HG03520 (cell line): Measurements from ENCODE around the gene BCL2L14.
"Not testable (repeated sequence)": the region's sequence is repeated elsewhere in the genome, so short reads cannot be mapped to it uniquely, and the experiment has no call there.

ENCODE experiments used
- ATAC-seq: cut with Tn5 transposase; IDR thresholded peaks from one replicate; pipeline ENCODE4 v1.9.1; 2021; ENCODE audit warnings: mild to moderate bottlenecking, moderate library complexity; ENCODE audit not compliant: unreplicated experiment

The BCL2L14 gene

DNA sequence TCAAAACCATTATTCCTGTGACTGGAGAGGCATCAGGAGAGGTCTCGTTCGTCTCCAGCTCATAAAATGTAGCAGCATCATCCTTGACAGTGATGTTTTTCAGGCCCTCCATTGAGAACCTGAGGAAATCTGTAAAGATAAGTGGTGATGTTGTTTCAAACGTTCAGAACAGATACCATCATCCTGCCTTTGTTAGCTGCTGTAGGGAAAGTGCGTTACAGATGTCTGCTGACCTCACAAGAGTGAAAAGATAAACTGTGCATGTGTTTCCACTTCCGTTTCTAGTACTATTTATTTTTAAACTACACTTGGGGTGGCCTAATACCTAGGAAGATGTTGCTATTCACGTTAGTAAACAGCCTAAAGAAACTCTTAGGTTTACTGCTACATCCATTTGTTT lies 28.4 kb downstream of the BCL2L14 start:
- no peak for ATAC-seq

DNA sequence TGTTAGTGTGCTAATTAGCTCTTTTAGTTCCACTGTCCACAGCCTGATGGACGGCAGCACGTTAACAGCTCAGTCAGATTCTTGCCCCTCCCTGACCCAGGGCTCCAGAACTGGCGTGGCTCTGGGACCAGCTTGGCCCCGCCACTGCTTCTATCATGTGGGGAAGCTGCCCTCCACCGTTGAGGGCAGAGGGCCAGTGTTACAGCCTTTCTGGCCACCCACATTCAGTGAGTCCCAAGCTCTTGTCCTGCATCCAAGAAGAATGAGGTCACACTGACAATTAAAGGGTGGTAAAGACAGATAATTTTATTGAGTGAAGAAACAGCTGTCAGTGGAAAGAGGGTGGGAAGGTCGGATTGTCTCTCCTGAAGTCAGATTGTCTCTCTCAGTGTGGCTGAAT lies 36.9 kb downstream of the BCL2L14 start:
- no peak for ATAC-seq

DNA sequence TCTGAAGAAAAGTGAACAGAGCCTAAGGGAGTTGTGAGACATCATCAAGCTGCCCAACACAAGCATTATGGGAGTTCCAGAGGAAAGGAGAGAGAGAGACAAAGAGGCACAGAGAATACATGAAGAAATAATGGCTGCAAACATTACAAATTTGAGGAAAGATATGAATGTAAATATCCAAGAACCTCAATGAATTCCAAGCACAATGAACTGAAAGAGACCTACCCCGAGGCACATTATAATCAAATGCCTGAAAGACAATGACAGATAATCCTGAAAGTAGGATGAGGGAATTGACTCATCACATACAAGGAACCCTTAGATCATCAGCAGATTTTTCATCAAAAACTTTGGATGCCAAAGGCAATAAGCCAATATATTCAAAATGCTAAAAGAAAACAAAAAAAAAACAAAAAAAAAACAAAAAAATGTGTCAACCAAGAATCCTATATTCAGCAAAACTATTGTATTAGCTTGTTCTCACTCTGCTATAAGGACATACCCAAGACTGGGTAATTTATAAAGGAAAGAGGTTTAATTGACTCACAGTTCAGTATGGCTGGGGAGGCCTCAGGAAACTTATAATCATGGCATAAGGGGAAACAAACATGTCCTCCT lies 37.8 kb downstream of the BCL2L14 start:
- ATAC-seq: no peak

DNA sequence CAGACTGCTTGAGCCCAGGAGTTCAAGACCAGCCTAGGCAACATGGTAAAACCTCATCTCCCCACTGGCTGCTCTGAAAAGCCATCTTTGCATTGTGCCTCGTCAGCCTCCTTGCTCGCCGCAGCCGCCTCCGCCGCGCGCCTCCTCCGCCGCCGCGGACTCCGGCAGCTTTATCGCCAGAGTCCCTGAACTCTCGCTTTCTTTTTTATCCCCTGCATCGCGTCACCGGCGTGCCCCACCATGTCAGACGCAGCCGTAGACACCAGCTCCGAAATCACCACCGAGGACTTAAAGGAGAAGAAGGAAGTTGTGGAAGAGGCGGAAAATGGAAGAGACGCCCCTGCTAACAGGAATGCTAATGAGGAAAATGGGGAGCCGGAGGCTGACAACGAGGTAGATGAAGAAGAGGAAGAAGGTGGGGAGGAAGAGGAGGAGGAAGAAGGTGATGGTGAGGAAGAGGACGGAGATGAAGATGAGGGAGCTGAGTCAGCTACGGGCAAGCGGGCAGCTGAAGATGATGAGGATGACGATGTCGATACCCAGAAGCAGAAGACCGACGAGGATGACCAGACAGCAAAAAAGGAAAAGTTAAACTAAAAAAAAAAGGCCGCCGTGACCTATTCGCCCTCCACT lies 40.3 kb downstream of the BCL2L14 start:
- ATAC-seq: not testable (repeated sequence)

DNA sequence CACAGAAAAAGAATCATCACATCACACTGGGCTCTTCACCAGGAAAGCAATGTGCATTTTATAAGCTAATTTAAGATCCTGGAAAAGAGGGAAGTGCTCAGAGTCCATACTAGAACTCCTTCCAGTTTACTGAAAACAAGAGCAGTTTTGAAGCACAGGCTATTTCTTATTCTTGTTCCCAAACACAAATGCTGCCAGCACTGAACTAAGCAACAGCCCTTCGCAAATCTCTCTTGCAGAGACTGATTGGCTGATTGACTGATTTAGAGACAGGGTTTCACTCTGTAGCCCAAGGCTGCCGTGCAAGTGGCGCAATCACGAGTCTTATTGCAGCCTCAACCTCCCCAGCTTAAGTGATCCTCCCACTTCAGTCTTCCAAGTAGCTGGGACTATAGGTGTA lies 44.8 kb downstream of the BCL2L14 start:
- ATAC-seq: no peak

DNA sequence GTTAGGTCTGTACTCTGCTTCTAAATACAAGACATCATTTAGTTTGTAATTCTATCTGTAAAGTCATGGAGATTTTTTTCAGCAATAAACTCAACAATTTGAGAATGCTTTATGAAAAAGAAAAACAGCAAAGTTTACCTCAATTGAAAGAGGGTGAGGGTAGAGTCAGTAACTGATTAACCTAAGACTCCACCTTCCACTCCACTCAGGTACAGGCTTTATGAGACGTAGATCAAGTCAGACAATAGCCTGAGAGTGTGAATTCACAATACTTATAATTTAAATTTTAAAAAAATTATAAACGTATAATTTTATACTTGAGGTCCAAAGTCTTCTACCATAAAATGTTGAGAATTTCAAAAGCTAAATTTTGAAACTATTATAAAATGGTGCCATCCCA lies 45.9 kb downstream of the BCL2L14 start:
- ATAC-seq: no peak

DNA sequence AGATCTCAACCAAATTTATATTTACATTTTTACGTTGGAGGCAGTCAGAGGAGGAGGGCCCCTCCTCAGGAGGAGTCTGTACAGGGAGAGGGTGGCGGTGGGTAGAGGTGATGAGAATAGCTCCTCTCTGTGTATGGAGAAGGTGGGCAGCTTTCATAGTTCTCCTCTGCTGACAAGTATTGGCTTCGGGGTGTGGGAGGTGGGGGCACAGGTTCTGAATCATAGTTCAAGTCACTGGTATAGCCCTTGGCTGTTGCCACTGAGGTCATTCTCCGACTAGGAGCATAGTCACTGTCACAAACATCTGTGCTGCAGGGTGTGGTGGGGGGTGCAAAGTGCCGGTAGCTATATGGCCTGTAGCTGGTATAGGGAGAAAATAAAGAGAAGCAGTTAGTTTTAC lies 50.3 kb downstream of the BCL2L14 start:
- ATAC-seq: no peak

DNA sequence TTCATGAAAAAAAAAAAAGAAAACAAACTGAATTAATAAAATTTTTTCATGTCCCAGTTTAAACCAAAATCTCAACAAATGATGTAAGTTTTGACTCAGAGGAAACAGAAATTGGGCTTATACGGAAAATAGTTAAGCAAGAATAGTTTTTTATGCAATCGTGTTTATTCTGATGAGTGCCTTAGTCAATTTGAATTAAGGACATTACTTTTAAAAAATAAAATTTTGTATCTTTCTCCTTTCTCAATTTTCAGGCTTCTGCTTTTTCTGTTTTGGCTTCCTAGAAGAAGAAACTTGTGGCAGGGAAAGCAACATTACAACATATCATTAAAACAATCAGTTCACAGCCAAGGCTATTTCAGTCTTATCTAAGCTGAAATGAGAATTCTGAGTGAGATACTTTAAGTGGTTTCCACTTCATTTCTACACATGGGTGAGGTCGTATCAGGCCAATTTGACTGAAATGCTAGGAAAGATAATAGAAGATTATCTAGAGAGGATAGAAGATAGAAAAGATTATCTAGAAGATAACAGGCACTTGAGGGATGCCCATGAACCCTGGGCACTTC lies 52.4 kb downstream of the BCL2L14 start:
- ATAC-seq: no peak

DNA sequence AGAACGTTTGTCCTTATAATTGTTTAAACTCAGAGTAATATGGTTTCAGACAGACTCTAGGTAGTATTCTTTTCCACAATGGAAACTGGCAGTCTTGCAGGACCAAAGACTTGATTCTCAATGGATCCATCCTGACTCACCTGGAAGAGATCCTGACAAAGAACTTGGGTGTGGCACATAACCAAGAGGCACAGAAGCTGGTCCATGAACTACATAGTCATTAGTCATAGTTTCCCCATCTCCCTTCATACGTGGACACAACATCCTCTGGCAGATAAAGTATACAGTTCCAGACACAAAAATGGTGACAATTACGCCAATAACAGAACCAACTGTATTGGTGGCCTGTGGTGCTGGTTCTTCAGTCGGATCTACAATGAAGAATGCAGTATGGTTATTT lies 55.8 kb downstream of the BCL2L14 start:
- no peak for ATAC-seq

DNA sequence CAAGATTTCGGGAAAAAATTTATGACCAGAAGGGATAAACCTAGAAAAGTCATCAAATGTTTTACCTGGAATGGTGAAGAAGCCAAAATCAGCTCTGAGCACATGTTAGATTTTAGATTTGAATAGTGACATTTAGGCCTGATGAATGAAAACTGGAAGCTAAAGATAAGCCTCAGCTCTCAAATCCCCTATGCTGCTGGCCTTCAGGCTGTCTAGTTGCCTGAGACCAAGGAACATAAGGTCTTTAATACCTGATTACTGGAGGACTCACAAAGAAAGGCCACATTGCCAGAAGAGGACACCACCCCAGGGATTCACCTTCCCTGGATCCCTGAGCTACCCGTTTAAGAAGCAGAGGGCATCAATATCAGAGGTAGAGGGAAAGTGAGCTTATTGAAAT lies 56.6 kb downstream of the BCL2L14 start:
- no peak for ATAC-seq

DNA sequence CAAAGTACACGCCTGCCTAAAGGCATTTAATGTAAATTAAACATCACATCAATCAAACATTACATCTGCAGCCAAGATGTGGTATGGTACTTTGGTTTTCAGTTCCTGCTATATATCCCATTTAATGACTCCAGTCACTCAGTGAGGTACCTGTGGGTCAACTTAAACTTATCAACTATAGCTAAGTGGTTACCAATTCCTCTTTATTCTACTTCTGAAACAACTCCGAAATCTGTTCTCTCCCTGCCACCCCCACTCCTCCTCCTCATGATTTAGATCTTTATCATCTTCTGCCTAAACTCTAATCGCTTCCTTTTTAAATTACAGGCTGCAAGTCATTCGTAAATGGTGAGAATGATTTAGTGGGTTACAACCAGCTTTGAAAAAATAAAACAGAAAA lies 57.9 kb downstream of the BCL2L14 start:
- no peak for ATAC-seq

DNA sequence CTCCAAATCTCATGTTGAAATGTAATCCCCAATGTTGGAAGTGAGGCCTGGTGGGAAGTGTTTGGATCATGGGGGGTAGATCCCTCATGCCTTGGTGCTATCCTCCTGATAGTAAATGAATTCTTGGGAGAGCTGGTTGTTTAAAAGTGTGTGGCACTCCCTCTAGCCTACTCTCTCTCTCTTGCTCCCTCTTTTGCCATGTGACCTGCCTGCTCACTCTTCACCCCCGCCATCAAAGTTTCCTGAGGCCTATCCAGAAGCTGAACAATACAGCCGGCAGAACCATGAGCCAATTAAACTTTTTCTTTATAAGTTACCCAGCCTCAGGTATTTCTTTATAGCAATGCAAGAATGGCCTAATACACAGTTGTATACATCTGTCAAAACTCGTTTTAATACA lies 62.5 kb downstream of the BCL2L14 start:
- no peak for ATAC-seq

DNA sequence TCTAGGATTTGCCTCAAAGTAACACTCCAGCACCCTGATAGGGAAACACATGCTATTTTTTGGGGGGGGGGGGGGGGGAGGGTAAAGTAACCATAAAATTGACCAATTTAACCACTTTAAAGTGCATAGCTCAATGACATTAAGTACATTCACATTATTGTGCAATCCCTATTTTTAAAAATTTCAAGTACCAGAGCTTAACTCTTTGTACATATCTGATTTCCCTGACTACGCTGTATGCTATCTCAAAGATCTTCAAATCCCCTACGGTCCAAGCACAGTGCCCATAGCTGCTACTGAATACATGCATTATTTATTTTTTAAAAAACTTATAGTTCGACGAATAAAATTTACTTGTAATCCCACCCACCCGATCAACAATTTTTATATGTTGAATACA lies 63.0 kb downstream of the BCL2L14 start:
- no peak for ATAC-seq

DNA sequence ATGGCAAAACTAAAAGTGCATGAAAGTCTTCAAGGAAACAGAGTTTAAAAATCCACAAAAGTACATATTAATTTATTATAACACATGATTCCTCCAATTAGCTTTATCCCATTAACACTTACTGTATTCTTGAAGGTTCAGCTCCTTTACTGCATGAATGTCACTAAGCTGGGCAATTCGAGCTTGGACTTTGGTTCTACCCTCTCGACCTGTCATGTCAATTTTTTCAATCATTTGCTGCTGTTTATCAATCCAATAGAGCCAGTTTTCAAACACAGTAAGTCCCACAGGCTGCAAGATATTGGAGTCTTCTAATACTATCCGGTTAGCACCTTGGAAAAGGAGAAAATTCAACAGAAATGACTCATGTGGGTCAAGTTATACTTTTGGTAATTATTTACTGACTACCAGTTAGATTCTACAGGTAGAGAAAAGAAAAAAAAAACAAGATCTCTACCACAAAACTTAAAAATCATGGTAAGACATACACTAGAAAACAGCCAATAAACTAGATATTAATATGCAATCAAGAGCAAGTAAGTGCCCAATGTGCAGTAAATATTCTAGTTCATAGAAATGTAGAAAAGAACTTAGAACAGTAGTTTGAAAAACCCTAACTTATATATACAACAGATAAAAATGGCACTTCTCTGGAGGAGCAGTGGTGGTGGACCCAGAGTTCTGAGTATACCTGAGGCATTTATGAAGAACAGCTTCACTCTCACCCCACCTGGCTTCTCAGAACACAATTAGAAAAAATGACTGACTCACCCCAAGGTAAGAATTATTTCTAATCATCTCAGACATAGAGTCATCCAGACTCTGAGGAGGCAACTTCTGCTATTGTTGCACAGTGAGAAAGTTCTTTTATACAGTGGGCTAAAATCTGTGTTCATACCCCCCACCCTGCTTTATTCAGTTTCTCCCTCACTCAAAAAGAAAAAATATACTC lies 67.7 kb downstream of the BCL2L14 start:
- no peak for ATAC-seq

DNA sequence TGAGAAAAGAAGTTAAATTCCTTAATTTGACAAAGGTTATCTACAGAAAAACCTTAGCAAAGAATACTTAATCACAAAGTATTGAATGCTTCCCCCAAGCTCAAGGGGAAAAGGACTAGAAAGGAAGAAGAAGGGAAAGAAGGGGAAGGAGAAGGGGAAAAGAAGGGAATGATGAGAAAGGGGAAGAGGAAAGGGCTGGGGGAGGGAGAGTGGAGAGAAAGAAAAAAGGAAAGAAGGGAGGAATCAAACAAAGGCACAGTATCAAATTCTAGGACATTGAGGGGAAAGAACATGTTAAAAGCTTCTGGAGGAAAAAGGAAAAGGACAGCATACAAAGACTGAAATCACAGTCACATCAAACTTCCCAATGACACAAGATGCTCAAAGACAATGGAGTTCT lies 70.3 kb downstream of the BCL2L14 start:
- no peak for ATAC-seq

DNA sequence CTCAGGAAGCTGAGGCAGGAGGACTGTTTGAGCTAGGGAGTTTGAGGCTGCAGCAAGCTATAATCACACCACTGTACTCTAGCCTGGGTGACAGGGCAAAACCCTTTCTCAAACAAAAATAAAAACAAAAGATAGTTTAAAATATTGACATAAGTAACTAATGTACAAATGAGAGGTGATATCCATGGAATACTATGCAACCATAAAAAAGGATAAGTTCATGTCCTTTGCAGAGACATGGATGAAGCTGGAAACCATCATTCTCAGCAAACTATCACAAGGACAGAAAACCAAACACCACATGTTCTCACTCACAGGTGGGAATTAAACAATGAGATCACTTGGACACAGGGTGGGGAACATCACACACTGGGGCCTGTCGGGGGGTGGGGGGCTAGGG lies 73.8 kb downstream of the BCL2L14 start:
- not testable (repeated sequence) for ATAC-seq

DNA sequence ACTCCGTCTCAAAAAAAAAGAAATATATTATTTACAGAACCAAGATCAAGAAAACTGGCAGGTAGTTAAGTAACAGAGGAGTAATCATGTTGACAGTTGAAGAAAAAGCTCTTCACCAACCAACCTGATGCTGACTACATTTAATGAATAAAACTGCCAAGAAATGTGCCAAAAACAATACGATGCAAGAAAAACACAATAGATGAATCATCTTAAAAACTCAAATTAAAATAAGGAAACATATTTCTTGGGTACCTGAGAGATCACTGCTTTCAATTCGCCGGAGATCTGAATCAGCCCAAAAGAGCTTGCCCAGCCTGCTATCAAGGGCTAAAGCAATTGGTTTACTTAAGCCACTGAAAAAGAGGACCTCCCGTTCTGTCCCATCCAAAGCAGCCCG lies 76.4 kb downstream of the BCL2L14 start:
- no peak for ATAC-seq
